ENCODE measurements around the gene FNBP1L.

Gene FNBP1L

GRCh38 chr1:93532780-93533378 lies 85.0 kb downstream of the FNBP1L start:
- no peak for DNase-seq (ENCODE audit: low read depth)

- no peak for DNase-seq (ENCODE audit: low read depth)
Measured at GRCh38 chr1:93533677-93534076, 85.8 kb downstream of the FNBP1L start.

- DNase-seq (ENCODE audit: low read depth): peak; percentile 19
Measured at GRCh38 chr1:93537396-93537795, 89.5 kb downstream of the FNBP1L start.

GRCh38 chr1:93537924-93538323 lies 90.0 kb downstream of the FNBP1L start:
- peak; percentile 47 for DNase-seq (ENCODE audit: low read depth)

GRCh38 chr1:93541045-93541444 lies 93.1 kb downstream of the FNBP1L start:
- no peak for DNase-seq (ENCODE audit: low read depth)

GRCh38 chr1:93542398-93542797 lies 94.5 kb downstream of the FNBP1L start:
- DNase-seq (ENCODE audit: low read depth): no peak

GRCh38 chr1:93546162-93546863 lies 98.4 kb downstream of the FNBP1L start:
- DNase-seq (ENCODE audit: low read depth): no peak

GRCh38 chr1:93549131-93549530 lies 101.2 kb downstream of the FNBP1L start:
- no peak for DNase-seq (ENCODE audit: low read depth)

- no peak for DNase-seq (ENCODE audit: low read depth)
Measured at GRCh38 chr1:93549811-93550210, 101.9 kb downstream of the FNBP1L start.

GRCh38 chr1:93552741-93553455 lies 105.0 kb downstream of the FNBP1L start:
- DNase-seq (ENCODE audit: low read depth): peak; percentile 71

GRCh38 chr1:93553886-93554490 lies 106.1 kb downstream of the FNBP1L start:
- DNase-seq (ENCODE audit: low read depth): peak; percentile 67

- no peak for DNase-seq (ENCODE audit: low read depth)
Measured at GRCh38 chr1:93554883-93555872, 107.3 kb downstream of the FNBP1L start.

GRCh38 chr1:93556291-93556690 lies 108.4 kb downstream of the FNBP1L start:
- no peak for DNase-seq (ENCODE audit: low read depth)

GRCh38 chr1:93559045-93559444 lies 111.1 kb downstream of the FNBP1L start:
- no peak for DNase-seq (ENCODE audit: low read depth)

GRCh38 chr1:93559695-93560094 lies 111.8 kb downstream of the FNBP1L start:
- no peak for DNase-seq (ENCODE audit: low read depth)

- peak; percentile 79 for DNase-seq (ENCODE audit: low read depth)
Measured at GRCh38 chr1:93565496-93566206, 117.7 kb downstream of the FNBP1L start.

- DNase-seq (ENCODE audit: low read depth): no peak
Measured at GRCh38 chr1:93566227-93566626, 118.3 kb downstream of the FNBP1L start.

GRCh38 chr1:93567255-93567918 lies 119.5 kb downstream of the FNBP1L start:
- DNase-seq (ENCODE audit: low read depth): peak; percentile 91

GRCh38 chr1:93569489-93569888 lies 121.6 kb downstream of the FNBP1L start:
- no peak for DNase-seq (ENCODE audit: low read depth)

- DNase-seq (ENCODE audit: low read depth): no peak
Measured at GRCh38 chr1:93571623-93572310, 123.8 kb downstream of the FNBP1L start.
